ENCODE data around the gene BCL11B.

BCL11B gene

DNA sequence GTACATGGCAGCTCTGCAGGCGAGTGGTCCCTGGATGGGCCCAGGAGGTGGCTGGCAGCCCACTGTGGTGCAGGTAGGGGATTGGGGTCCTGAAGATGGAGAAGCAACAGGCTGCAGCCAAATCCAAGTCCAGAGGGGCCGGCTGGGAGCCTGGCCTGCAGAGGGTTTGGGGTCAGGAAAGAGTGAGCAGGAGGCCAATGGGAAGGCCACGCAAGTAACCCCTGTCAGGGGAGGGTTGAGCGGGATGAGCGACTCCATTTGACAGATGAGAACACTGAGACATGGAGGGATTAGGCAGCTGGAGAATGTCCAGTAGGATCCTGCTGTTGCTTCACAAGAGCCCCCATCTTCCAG lies 136.0 kb downstream of the BCL11B start:
- no peak for TF ChIP-seq TCF4 (CRISPR knock-in tag; IDR thresholded peaks at IDR 0.05; ENCODE audit: borderline replicate concordance)
- TF ChIP-seq ZNF70 (CRISPR knock-in tag; IDR thresholded peaks at IDR 0.05), result no peak
- no peak for TF ChIP-seq GLIS3 (CRISPR knock-in tag; IDR thresholded peaks at IDR 0.05)
- TF ChIP-seq BACH2 (CRISPR knock-in tag; IDR thresholded peaks at IDR 0.05; ENCODE audit: borderline replicate concordance), result no peak
- TF ChIP-seq, protein P1, sequence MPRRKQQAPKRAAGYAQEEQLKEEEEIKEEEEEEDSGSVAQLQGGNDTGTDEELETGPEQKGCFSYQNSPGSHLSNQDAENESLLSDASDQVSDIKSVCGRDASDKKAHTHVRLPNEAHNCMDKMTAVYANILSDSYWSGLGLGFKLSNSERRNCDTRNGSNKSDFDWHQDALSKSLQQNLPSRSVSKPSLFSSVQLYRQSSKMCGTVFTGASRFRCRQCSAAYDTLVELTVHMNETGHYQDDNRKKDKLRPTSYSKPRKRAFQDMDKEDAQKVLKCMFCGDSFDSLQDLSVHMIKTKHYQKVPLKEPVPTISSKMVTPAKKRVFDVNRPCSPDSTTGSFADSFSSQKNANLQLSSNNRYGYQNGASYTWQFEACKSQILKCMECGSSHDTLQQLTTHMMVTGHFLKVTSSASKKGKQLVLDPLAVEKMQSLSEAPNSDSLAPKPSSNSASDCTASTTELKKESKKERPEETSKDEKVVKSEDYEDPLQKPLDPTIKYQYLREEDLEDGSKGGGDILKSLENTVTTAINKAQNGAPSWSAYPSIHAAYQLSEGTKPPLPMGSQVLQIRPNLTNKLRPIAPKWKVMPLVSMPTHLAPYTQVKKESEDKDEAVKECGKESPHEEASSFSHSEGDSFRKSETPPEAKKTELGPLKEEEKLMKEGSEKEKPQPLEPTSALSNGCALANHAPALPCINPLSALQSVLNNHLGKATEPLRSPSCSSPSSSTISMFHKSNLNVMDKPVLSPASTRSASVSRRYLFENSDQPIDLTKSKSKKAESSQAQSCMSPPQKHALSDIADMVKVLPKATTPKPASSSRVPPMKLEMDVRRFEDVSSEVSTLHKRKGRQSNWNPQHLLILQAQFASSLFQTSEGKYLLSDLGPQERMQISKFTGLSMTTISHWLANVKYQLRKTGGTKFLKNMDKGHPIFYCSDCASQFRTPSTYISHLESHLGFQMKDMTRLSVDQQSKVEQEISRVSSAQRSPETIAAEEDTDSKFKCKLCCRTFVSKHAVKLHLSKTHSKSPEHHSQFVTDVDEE (CRISPR knock-in tag; IDR thresholded peaks at IDR 0.05), result no peak
- TF ChIP-seq ESRRG (CRISPR knock-in tag; IDR thresholded peaks at IDR 0.05), result no peak
- TF ChIP-seq TOX (CRISPR knock-in tag; IDR thresholded peaks at IDR 0.05; ENCODE audit: borderline replicate concordance), result no peak
- no peak for TF ChIP-seq CSDC2 (CRISPR knock-in tag; IDR thresholded peaks at IDR 0.05)
- no peak for TF ChIP-seq OSR1 (CRISPR knock-in tag; IDR thresholded peaks at IDR 0.05)
- no peak for TF ChIP-seq ZC3H10 (CRISPR knock-in tag; IDR thresholded peaks at IDR 0.05)
- ATAC-seq, result no peak

DNA sequence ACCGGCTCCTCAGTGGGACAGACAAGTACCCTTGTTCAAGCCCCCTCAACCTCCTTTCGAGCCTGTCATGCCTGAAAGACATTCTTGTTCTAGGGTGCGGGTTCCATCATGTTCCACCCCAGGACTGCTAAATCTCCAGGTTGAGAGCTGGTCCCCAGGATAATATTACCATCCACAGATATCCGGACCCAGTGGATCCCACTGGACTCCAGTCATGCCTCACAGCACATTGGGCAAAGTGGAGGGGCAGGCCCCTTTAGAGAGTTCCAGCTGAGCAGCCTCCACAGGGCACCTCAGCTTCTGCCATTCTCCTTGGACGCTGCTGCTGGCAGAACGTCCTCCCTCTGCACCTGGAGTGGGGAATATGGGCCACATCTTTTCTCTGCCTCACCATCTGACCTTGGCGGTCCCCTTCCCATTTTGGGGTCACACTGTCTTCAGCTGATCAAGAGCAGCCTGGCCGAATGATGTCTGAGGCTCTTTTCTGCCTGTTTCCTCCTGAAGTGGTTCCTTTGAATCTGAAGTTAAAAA lies 137.4 kb downstream of the BCL11B start:
- no peak for ATAC-seq
- TF ChIP-seq ESRRG (CRISPR knock-in tag; IDR thresholded peaks at IDR 0.05) (no peak), GLIS3 (CRISPR knock-in tag; IDR thresholded peaks at IDR 0.05) (no peak), SNAI2 (CRISPR knock-in tag; IDR thresholded peaks at IDR 0.05) (no peak), ZFP30 (CRISPR knock-in tag; IDR thresholded peaks at IDR 0.05) (no peak), TCF4 (CRISPR knock-in tag; IDR thresholded peaks at IDR 0.05; ENCODE audit: borderline replicate concordance) (no peak), ZNF70 (CRISPR knock-in tag; IDR thresholded peaks at IDR 0.05) (no peak), OSR1 (CRISPR knock-in tag; IDR thresholded peaks at IDR 0.05) (no peak), ZNF8 (CRISPR knock-in tag; IDR thresholded peaks at IDR 0.05) (no peak), CSDC2 (CRISPR knock-in tag; IDR thresholded peaks at IDR 0.05) (no peak)
- TF ChIP-seq, protein P2, sequence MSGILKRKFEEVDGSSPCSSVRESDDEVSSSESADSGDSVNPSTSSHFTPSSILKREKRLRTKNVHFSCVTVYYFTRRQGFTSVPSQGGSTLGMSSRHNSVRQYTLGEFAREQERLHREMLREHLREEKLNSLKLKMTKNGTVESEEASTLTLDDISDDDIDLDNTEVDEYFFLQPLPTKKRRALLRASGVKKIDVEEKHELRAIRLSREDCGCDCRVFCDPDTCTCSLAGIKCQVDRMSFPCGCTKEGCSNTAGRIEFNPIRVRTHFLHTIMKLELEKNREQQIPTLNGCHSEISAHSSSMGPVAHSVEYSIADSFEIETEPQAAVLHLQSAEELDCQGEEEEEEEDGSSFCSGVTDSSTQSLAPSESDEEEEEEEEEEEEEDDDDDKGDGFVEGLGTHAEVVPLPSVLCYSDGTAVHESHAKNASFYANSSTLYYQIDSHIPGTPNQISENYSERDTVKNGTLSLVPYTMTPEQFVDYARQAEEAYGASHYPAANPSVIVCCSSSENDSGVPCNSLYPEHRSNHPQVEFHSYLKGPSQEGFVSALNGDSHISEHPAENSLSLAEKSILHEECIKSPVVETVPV (CRISPR knock-in tag; IDR thresholded peaks at IDR 0.05), result no peak
- TF ChIP-seq, protein P3, sequence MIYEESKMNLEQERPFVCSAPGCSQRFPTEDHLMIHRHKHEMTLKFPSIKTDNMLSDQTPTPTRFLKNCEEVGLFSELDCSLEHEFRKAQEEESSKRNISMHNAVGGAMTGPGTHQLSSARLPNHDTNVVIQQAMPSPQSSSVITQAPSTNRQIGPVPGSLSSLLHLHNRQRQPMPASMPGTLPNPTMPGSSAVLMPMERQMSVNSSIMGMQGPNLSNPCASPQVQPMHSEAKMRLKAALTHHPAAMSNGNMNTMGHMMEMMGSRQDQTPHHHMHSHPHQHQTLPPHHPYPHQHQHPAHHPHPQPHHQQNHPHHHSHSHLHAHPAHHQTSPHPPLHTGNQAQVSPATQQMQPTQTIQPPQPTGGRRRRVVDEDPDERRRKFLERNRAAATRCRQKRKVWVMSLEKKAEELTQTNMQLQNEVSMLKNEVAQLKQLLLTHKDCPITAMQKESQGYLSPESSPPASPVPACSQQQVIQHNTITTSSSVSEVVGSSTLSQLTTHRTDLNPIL (CRISPR knock-in tag; IDR thresholded peaks at IDR 0.05; ENCODE audit: low read depth), result no peak
- TF ChIP-seq, protein P4, sequence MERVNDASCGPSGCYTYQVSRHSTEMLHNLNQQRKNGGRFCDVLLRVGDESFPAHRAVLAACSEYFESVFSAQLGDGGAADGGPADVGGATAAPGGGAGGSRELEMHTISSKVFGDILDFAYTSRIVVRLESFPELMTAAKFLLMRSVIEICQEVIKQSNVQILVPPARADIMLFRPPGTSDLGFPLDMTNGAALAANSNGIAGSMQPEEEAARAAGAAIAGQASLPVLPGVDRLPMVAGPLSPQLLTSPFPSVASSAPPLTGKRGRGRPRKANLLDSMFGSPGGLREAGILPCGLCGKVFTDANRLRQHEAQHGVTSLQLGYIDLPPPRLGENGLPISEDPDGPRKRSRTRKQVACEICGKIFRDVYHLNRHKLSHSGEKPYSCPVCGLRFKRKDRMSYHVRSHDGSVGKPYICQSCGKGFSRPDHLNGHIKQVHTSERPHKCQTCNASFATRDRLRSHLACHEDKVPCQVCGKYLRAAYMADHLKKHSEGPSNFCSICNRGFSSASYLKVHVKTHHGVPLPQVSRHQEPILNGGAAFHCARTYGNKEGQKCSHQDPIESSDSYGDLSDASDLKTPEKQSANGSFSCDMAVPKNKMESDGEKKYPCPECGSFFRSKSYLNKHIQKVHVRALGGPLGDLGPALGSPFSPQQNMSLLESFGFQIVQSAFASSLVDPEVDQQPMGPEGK (CRISPR knock-in tag; IDR thresholded peaks at IDR 0.05; ENCODE audit: borderline replicate concordance), result no peak
- TF ChIP-seq, protein P1 (CRISPR knock-in tag; IDR thresholded peaks at IDR 0.05), result no peak

DNA sequence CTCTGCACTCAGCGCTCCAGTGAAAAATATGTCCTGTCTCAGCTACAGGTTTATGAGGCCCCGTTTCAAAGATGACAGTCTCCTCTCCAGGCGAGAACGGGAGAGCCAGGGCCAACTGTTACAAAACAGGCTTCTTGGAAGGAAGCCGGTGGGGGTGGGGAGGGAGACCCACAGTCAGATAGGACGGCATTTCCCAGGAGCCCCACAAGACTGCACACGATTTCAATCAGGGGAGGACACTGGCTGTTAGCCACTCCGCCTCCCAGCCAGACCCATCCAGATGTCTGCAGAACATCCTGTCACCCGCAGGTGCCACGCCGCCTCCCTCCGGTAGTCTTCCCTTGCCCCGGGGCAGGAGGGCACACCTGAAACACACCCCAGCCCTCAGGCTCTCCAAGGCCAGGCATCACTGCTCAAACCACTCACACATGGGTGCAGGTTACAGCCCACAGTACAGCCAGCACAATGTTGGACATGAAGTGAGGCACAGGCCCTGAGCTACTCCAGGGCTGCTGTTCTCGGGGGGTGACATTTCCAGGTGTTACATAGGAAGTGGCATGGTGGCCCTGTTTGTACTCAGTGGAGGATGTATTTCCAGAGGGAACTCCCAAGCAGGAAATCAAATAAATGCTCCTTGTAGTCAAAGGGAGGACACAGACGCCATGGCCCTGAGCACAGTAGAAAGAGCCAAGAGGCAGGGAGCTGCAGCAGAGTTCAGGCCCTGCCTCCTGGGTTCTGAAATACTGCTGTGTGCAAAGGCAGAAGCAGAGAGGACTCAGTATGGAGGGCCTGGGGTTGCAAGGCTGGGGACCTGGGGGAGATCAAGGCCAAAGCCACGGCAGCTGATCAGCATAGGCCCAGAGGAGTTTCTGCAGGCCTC lies 138.1 kb downstream of the BCL11B start:
- TF ChIP-seq CSDC2 (CRISPR knock-in tag; IDR thresholded peaks at IDR 0.05), result no peak
- TF ChIP-seq, protein P3 (CRISPR knock-in tag; IDR thresholded peaks at IDR 0.05; ENCODE audit: low read depth), result no peak
- no peak for TF ChIP-seq TOX (CRISPR knock-in tag; IDR thresholded peaks at IDR 0.05; ENCODE audit: borderline replicate concordance)
- no peak for TF ChIP-seq ZNF565 (CRISPR knock-in tag; conservative IDR thresholded peaks at IDR 0.05; ENCODE audit: low read depth)
- TF ChIP-seq ZNF8 (CRISPR knock-in tag; IDR thresholded peaks at IDR 0.05), result no peak
- TF ChIP-seq ISL1 (CRISPR knock-in tag; IDR thresholded peaks at IDR 0.05), result no peak
- no peak for ATAC-seq
